CD14-positive monocyte (primary cell): ENCODE results near the gene AP1AR. TPM values are rescaled to one million over a fixed set of nuclear protein-coding genes. Genes with fewer than 3 reads are reported as not detected.

Experiments
- DNase-seq, 3 donors: peaks; one replicate each; pipeline ENCODE4 v3.0.0-alpha.2; 2011 to 2022
- H2AFZ ChIP-seq: 2 replicates; pipeline ENCODE4 v1.6.0; 2012; ENCODE audit warnings: mild to moderate bottlenecking, low read depth, low read length, inconsistent platforms; ENCODE audit not compliant: insufficient read depth, poor library complexity, severe bottlenecking
- H3K27ac ChIP-seq, 2 donors: 1 replicate in 1 of 2; 2 replicates in 1 of 2; pipeline ENCODE4 v1.5.1; 2012 to 2013; ENCODE audit warnings: low read length in 2 of 2, control low read depth in 1 of 2, inconsistent platforms in 1 of 2, low read depth in 1 of 2, mild to moderate bottlenecking in 1 of 2
- H3K27me3 ChIP-seq, 2 donors: one replicate each; pipeline versions ENCODE4 v1.6.0 to v1.6.1; 2011 to 2013; ENCODE audit warnings: low read length in 2 of 2; ENCODE audit not compliant: control insufficient read depth in 2 of 2, insufficient read depth in 2 of 2
- H3K36me3 ChIP-seq, 2 donors: replicated peaks in 1 of 2; 1 replicate in 1 of 2; 2 replicates in 1 of 2; pipeline versions ENCODE4 v1.5.1 to v1.6.1; 2012 to 2013; ENCODE audit warnings: low read length in 2 of 2, control low read depth in 1 of 2, inconsistent platforms in 1 of 2, mild to moderate bottlenecking in 1 of 2; ENCODE audit not compliant: insufficient read depth in 2 of 2, control insufficient read depth in 1 of 2
- H3K4me1 ChIP-seq, 2 donors: 1 replicate in 1 of 2; 2 replicates in 1 of 2; pipeline versions ENCODE4 v1.5.1 to v1.6.1; 2012 to 2013; ENCODE audit warnings: low read length in 2 of 2, control low read depth in 1 of 2, inconsistent platforms in 1 of 2, mild to moderate bottlenecking in 1 of 2, moderate library complexity in 1 of 2; ENCODE audit not compliant: insufficient read depth in 2 of 2, control insufficient read depth in 1 of 2
- H3K4me2 ChIP-seq: replicated peaks from 2 replicates; pipeline ENCODE3; 2012; ENCODE audit warnings: low read length, moderate library complexity, mild to moderate bottlenecking; ENCODE audit not compliant: poor library complexity, severe bottlenecking; ENCODE audit errors: extremely low read depth
- H3K4me3 ChIP-seq, 3 experiments: fragments of 200-600 bp in 1 of 3; sonication (generic) in 1 of 3; replicated peaks in 1 of 3; 1 replicate in 2 of 3; 2 replicates in 1 of 3; pipeline ENCODE4 v1.5.1; 2011 to 2013; ENCODE audit warnings: low read length in 3 of 3, mild to moderate bottlenecking in 3 of 3, control low read depth in 2 of 3, low read depth in 2 of 3, inconsistent platforms in 1 of 3, moderate library complexity in 1 of 3
- H3K79me2 ChIP-seq: 2 replicates; pipeline ENCODE4 v1.6.0; 2012; ENCODE audit warnings: mild to moderate bottlenecking, control low read depth, inconsistent platforms, low read length, moderate library complexity; ENCODE audit not compliant: insufficient read depth
- H3K9ac ChIP-seq: 2 replicates; pipeline ENCODE4 v1.6.0; 2017; ENCODE audit warnings: low read length, mild to moderate bottlenecking; ENCODE audit not compliant: insufficient read depth, poor library complexity, severe bottlenecking
- H3K9me3 ChIP-seq, 2 donors: replicated peaks in 1 of 2; 1 replicate in 1 of 2; 2 replicates in 1 of 2; pipeline versions ENCODE4 v1.5.1 to v1.6.1; 2012 to 2013; ENCODE audit warnings: low read length in 2 of 2, control low read depth in 1 of 2; ENCODE audit not compliant: control insufficient read depth in 1 of 2, insufficient read depth in 1 of 2
- H4K20me1 ChIP-seq: 2 replicates; pipeline ENCODE4 v1.6.0; 2012; ENCODE audit warnings: mild to moderate bottlenecking, low read length, control low read depth, moderate library complexity; ENCODE audit not compliant: insufficient read depth
- H3K27ac Mint-ChIP-seq, 7 donors: one replicate each; pipeline ENCODE4 v1.8.0; 2020; ENCODE audit warnings: mild to moderate bottlenecking in 7 of 7, mixed read lengths in 7 of 7, moderate library complexity in 6 of 7, inconsistent platforms in 2 of 7
- H3K27me3 Mint-ChIP-seq, 3 donors: one replicate each; pipeline ENCODE4 v1.8.0; 2021 to 2022; ENCODE audit warnings: low read depth in 3 of 3, mild to moderate bottlenecking in 3 of 3, mixed read lengths in 3 of 3, moderate library complexity in 3 of 3, inconsistent platforms in 1 of 3
- H3K36me3 Mint-ChIP-seq, 2 donors: one replicate each; pipeline ENCODE4 v1.8.0; 2020; ENCODE audit warnings: mixed read lengths in 2 of 2, inconsistent platforms in 1 of 2, mild to moderate bottlenecking in 1 of 2
- H3K4me1 Mint-ChIP-seq: one replicate; pipeline ENCODE4 v1.8.0; 2020; ENCODE audit warnings: mild to moderate bottlenecking, mixed read lengths
- H3K4me3 Mint-ChIP-seq, 2 donors: one replicate each; pipeline ENCODE4 v1.8.0; 2020; ENCODE audit warnings: mild to moderate bottlenecking in 2 of 2, mixed read lengths in 2 of 2, moderate library complexity in 1 of 2
- H3K9me3 Mint-ChIP-seq, 7 donors: one replicate each; pipeline ENCODE4 v1.8.0; 2020 to 2022; ENCODE audit warnings: mixed read lengths in 7 of 7, mild to moderate bottlenecking in 6 of 7, moderate library complexity in 6 of 7, inconsistent platforms in 2 of 7
- WGBS: methylation state at CpG from one replicate; pipeline ENCODE4 v1.1.5; 2013; ENCODE audit warnings: missing lambda C conversion rate; ENCODE audit not compliant: insufficient coverage; 5-methylcytosine and 5-hydroxymethylcytosine counted together
- intact Hi-C, 2 donors: fragments of 100-400 bp; cut with micrococcal nuclease; formaldehyde crosslinking; loops; one replicate each; pipeline versions ENCODE4 v1.15.0 to v1.15.1; 2023
- polyA plus RNA-seq, 3 donors: library from polyadenylated mRNA; depleted of rRNA in 1 of 3; unstranded in 2 of 3; stranded (reverse) in 1 of 3; fragments of 300-500 nt in 2 of 3; fragments of >200 nt in 1 of 3; fragmentation: Illumina TruSeq in 2 of 3; gene quantifications; 1 replicate in 2 of 3; 2 replicates in 1 of 3; pipeline ENCODE4 v1.2.3, GENCODE V29; 2012 to 2021
- TF ChIP-seq, protein P1 (sequence below): fragments of 200-600 bp; IDR thresholded peaks from one replicate; pipeline ENCODE4 v1.8.0; 2022; ENCODE audit warnings: antibody characterized with exemption, mild to moderate bottlenecking

Gene AP1AR
- polyA plus RNA-seq, 3 donors, result 6.1 to 15.8 (median 14.6) TPM

DNA sequence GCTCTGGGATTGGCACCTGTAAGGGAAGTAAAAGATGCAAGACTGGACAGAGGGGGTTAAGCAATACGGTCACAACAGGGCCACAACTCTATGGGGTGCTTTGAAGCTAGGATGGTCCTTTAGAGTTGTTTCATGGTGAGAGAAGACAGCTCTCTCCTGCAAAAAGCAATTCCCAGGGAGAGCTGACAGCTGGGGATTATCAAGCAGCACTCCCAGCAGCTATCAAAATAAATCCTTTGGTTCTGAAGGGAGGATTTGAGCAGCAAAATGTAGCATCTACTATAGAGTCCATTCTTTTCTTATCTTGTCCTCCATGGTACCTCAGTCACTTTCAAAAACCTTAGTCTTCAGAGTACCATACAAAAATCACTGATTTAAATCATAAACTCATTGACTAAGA, 35.1 kb upstream of the AP1AR start:
- H3K4me1 Mint-ChIP-seq, result peaks cover 5% of the 10 kb centered on the region
- Histone ChIP-seq H3K27me3 (no peaks in the 10 kb centered on the region), H3K4me1 (peaks cover 0 to 2% of the 10 kb centered on the region in 2 donors), H3K79me2 (no peaks in the 10 kb centered on the region), H3K4me2 (no peak overlapping the region), H2AFZ (no peak overlapping the region), H3K27ac (no peak overlapping the region), H3K9me3 (no peaks in the 10 kb centered on the region), H4K20me1 (no peaks in the 10 kb centered on the region), H3K36me3 (no peaks in the 10 kb centered on the region), H3K4me3 (no peak overlapping the region), H3K9ac (no peak overlapping the region)
- peaks cover 0 to 2% (median 0%) of the 10 kb centered on the region in 3 donors for H3K27me3 Mint-ChIP-seq
- TF ChIP-seq, protein P1, sequence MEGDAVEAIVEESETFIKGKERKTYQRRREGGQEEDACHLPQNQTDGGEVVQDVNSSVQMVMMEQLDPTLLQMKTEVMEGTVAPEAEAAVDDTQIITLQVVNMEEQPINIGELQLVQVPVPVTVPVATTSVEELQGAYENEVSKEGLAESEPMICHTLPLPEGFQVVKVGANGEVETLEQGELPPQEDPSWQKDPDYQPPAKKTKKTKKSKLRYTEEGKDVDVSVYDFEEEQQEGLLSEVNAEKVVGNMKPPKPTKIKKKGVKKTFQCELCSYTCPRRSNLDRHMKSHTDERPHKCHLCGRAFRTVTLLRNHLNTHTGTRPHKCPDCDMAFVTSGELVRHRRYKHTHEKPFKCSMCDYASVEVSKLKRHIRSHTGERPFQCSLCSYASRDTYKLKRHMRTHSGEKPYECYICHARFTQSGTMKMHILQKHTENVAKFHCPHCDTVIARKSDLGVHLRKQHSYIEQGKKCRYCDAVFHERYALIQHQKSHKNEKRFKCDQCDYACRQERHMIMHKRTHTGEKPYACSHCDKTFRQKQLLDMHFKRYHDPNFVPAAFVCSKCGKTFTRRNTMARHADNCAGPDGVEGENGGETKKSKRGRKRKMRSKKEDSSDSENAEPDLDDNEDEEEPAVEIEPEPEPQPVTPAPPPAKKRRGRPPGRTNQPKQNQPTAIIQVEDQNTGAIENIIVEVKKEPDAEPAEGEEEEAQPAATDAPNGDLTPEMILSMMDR, result no peak
- no peak overlapping the region for H3K27ac Mint-ChIP-seq
- H3K9me3 Mint-ChIP-seq, result no peaks in the 10 kb centered on the region
- H3K36me3 Mint-ChIP-seq, result peaks cover 0 to 1% of the 10 kb centered on the region in 2 donors
- no peak for DNase-seq
- H3K4me3 Mint-ChIP-seq, result no peak overlapping the region
- intact Hi-C loops, result no loop called here
- WGBS, result no CpG with 5 or more reads among the region's 1 CpG

DNA sequence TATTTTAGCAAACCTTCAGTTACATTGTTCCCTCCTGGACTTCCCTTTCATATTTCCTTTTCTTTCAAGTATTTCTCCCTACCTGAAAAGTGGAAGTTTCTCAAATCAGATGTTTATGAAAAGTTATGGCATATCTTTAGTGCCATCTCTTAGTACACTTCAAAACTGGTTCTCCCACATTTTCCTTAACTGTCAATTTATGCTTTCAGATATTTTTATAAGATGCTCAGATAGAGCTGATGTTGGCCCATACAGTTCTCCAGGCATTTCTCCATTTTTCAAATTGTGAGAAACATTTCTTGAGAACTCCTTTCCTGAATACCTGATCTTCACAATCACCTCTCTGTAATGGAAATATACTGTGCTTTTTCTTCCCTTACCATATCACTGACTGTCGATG, 32.5 kb upstream of the AP1AR start:
- H2AFZ ChIP-seq, result no peak overlapping the region
- no peak for DNase-seq
- TF ChIP-seq, protein P1, result no peak
- intact Hi-C loops, result no loop called here
- no peak overlapping the region for H3K4me3 Mint-ChIP-seq
- peaks cover 5% of the 10 kb centered on the region for H3K4me1 Mint-ChIP-seq
- no peak overlapping the region for H3K27ac ChIP-seq
- H3K4me2 ChIP-seq, result no peak overlapping the region
- H4K20me1 ChIP-seq, result no peaks in the 10 kb centered on the region
- H3K9ac ChIP-seq, result no peak overlapping the region
- H3K36me3 ChIP-seq, result no peaks in the 10 kb centered on the region
- H3K9me3 ChIP-seq, result no peaks in the 10 kb centered on the region
- WGBS, result no CpG with 5 or more reads among the region's 1 CpG
- peaks cover 0 to 4% (median 0%) of the 10 kb centered on the region in 7 donors for H3K9me3 Mint-ChIP-seq
- peaks cover 0 to 2% of the 10 kb centered on the region in 2 donors for H3K4me1 ChIP-seq
- H3K79me2 ChIP-seq, result no peaks in the 10 kb centered on the region
- H3K36me3 Mint-ChIP-seq, result peaks cover 0 to 1% of the 10 kb centered on the region in 2 donors
- H3K27ac Mint-ChIP-seq, result no peak overlapping the region
- H3K27me3 Mint-ChIP-seq, result peaks cover 0 to 2% (median 0%) of the 10 kb centered on the region in 3 donors
- H3K4me3 ChIP-seq, result no peak overlapping the region
- no peaks in the 10 kb centered on the region for H3K27me3 ChIP-seq
